RWPE1 (cell line): ENCODE measurements around the gene PSMD2.
A peak's percentile ranks its signal among the peaks of the same experiment; 100 is the strongest.

Experiments used
- CTCF ChIA-PET: fragments of 350-600 bp; sonication (Branson Sonifier 250); formaldehyde crosslinking; extraction: SDS; loops from one replicate; lab custom pipeline; 2021; lab: Yijun Ruan, JAX
- POLR2A ChIA-PET: fragments of 400-600 bp; formaldehyde crosslinking; extraction: SDS; loops from one replicate; lab custom pipeline; 2020; ENCODE audit warnings: antibody characterized with exemption; ENCODE audit not compliant: low non-redundant PET; lab: Yijun Ruan, JAX
- DNase-seq: peaks from one replicate; pipeline ENCODE4 v3.0.0; 2012; ENCODE audit warnings: low spot score
- H3K27ac ChIP-seq: fragments of 450-650 bp; 2 replicates; pipeline ENCODE4 v1.5.1; 2017
- TF ChIP-seq, protein P1 (sequence below): fragments of 450-650 bp; conservative IDR thresholded peaks from 2 replicates; pipeline ENCODE4 v1.5.1; 2017; ENCODE audit warnings: low read depth, mild to moderate bottlenecking

PSMD2 gene

DNA sequence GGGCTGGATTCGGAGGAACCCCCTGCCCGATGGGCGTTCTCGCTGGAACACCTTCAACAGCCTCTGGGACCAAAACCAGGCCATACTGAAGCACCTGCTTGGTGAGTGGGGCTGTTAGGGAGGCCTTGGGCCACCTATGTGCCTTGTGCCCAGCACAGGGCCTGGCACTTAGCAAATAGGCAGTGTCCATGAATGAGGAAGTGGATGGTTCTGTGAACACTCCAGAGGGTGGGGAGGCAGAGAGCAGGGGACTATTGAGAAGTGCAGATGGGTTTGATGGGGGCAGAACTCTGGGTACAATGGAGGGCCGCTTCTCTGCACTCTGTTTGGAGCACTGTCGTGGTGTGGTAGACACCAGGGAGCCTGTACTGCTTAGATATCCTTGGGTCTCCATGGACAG, 21.7 kb upstream of the PSMD2 start:
- TF ChIP-seq, protein P1, sequence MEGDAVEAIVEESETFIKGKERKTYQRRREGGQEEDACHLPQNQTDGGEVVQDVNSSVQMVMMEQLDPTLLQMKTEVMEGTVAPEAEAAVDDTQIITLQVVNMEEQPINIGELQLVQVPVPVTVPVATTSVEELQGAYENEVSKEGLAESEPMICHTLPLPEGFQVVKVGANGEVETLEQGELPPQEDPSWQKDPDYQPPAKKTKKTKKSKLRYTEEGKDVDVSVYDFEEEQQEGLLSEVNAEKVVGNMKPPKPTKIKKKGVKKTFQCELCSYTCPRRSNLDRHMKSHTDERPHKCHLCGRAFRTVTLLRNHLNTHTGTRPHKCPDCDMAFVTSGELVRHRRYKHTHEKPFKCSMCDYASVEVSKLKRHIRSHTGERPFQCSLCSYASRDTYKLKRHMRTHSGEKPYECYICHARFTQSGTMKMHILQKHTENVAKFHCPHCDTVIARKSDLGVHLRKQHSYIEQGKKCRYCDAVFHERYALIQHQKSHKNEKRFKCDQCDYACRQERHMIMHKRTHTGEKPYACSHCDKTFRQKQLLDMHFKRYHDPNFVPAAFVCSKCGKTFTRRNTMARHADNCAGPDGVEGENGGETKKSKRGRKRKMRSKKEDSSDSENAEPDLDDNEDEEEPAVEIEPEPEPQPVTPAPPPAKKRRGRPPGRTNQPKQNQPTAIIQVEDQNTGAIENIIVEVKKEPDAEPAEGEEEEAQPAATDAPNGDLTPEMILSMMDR: no peak
- CTCF ChIA-PET: interaction anchor here (0.7 kb wide), 1 partner anchor 382 kb away, joined by 3 read pairs; no protein-coding TSS in a partner anchor
- POLR2A ChIA-PET: no interaction called here

DNA sequence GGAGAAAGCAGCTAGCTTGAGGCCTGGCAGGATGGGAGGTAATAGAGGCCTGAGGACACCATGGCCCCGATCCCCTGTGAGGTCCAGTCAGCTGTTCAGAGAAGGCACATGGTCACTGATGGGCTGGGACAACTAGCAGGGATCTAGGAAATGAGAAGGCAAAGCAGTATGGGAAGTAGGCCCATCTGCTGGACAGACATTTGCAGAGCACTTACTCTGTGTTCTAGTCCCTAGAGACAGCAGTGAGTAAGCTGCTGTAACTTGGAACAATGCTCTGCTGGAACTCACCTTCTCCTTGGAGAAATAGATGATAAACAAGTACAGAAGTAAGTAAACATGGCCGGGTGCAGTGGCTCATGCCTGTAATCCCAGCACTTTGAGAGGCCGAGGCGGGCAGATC, 16.1 kb upstream of the PSMD2 start:
- POLR2A ChIA-PET: no interaction called here
- CTCF ChIA-PET: interaction anchor here (0.6 kb wide), 2 partner anchors 17 to 47 kb away, joined by 3 to 6 read pairs; no protein-coding TSS in a partner anchor
- no peak for DNase-seq
- no peak overlapping the region for H3K27ac ChIP-seq
- TF ChIP-seq, protein P1: no peak

More for the DNA sequence above, 21.7 kb upstream of the PSMD2 start:
- H3K27ac ChIP-seq: no peak overlapping the region
- no peak for DNase-seq

DNA sequence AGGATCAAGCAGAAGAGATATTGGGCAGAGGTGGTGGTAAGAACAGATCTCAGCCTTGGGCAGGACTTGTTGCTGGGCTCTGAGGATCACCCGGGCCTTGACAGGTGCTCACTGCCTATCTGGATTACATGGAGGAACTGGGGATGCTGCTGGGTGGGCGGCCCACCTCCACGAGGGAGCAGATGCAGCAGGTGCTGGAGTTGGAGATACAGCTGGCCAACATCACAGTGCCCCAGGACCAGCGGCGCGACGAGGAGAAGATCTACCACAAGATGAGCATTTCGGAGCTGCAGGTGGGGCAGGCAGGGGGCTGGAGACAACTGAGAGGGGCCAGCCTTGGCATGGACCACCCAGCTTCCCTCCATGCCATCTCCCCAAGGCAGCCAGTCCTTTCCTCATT, 15.4 kb upstream of the PSMD2 start:
- no peak overlapping the region for H3K27ac ChIP-seq
- DNase-seq: no peak
- POLR2A ChIA-PET: no interaction called here
- CTCF ChIA-PET: interaction anchor here (1.4 kb wide), 1 partner anchor 34 kb away, joined by 5 read pairs; no protein-coding TSS in a partner anchor
- TF ChIP-seq, protein P1: no peak

DNA sequence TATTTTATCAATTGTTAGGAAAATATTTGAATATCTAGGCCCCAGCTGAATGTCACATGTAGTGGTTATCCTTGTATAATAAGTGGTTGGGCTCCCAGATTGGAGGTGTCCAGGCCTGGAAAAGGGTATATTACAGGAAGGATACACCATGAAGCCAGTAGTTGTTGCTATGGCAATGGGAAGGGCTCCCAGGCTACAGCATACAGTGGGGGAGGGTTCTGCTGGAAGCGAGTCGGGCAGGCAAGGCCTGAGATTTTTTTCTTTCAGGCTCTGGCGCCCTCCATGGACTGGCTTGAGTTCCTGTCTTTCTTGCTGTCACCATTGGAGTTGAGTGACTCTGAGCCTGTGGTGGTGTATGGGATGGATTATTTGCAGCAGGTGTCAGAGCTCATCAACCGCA, 14.3 kb upstream of the PSMD2 start:
- TF ChIP-seq, protein P1: peak; percentile 23; the same call in 1 of the 2 replicates
- ChIA-PET CTCF (interaction anchor here (0.6 to 1.4 kb wide), 3 partner anchors 23 to 35 kb away, joined by 3 to 5 read pairs (median 4); partner anchors contain the start of genes CAMK2N2 and EEF1AKMT4), POLR2A (interaction anchor here (0.6 kb wide), 1 partner anchor 35 kb away, joined by 3 read pairs; no protein-coding TSS in a partner anchor)
- H3K27ac ChIP-seq: no peak overlapping the region
- peak; percentile 67 for DNase-seq

DNA sequence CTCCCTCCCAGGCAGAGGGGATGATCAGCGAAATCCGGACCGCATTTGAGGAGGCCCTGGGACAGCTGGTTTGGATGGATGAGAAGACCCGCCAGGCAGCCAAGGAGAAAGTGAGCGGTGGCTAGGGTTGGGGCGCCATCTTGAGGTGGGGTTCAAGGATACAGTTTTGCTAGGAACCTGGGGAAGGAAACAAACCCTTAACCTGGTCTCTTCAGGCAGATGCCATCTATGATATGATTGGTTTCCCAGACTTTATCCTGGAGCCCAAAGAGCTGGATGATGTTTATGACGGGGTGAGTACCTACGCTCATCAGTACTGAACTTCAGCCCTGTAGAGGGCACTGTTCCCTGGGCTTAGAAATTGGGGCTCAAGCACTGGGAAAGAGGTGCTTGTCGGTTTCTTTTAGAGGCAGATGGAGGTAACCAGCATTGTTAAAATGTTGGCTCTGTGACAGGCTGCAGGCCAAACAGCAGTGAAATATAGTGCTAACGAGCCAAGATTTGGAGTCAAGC, 9.6 kb upstream of the PSMD2 start:
- ChIA-PET CTCF (interaction anchor here (0.6 to 1.6 kb wide), 12 partner anchors 9 to 1197 kb away, joined by 3 to 5 read pairs (median 4); partner anchors contain the start of genes CAMK2N2 and EEF1AKMT4), POLR2A (no interaction called here)
- H3K27ac ChIP-seq: no peak overlapping the region
- TF ChIP-seq, protein P1: peak; percentile 74
- peak; percentile 68 for DNase-seq

DNA sequence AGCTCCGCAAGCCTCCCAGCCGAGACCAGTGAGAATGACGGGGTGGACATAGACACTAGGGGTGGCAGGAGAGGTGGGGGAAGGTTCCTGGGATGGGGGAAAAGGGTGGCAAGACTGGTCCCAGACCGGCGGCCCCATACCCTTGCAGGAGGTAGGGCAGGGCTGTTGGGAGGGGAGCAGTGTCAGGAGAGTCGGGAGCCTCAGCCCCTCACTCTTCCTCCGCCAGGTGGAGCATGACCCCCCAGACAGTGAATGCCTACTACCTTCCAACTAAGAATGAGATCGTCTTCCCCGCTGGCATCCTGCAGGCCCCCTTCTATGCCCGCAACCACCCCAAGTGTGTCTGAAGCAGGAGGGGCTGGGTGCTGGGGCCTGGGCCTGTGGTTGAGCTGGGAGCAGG, 8.7 kb upstream of the PSMD2 start:
- no peak overlapping the region for H3K27ac ChIP-seq
- TF ChIP-seq, protein P1: no peak
- CTCF ChIA-PET: no interaction called here
- POLR2A ChIA-PET: no interaction called here
- DNase-seq: no peak
